Stimulated activated CD4-positive, alpha-beta T cell treated with anti-CD3 and anti-CD28 coated beads, Interleukin-4, amount 100 ng/mL, for 4 hours (primary cell): Measurements from ENCODE around the gene PRSS36.
"Not testable (repeated sequence)": the region's sequence is repeated elsewhere in the genome, so short reads cannot be mapped to it uniquely, and the experiment has no call there.

Experiments
- DNase-seq, 2 experiments: peaks; one replicate each; pipeline ENCODE4 v3.0.0-alpha.2; 2020

Gene PRSS36

GRCh38 chr16:31183432-31184428, 33.9 kb upstream of the PRSS36 start:
- no peak for DNase-seq

- DNase-seq: no peak
Measured at GRCh38 chr16:31182391-31182790, 32.5 kb upstream of the PRSS36 start.

GRCh38 chr16:31181102-31181830, 31.4 kb upstream of the PRSS36 start:
- peak; percentile 24 to 25 for DNase-seq

GRCh38 chr16:31179747-31180459, 30.0 kb upstream of the PRSS36 start, which contains the start of gene FUS:
Gene FUS, plus strand, starts transcription at chr16:31180139. Its CDS starts 76 bp downstream, at chr16:31180215.
- peak; percentile 83 to 89 for DNase-seq

GRCh38 chr16:31179219-31179746, 29.4 kb upstream of the PRSS36 start:
- DNase-seq: no peak

GRCh38 chr16:31177136-31177535, 27.3 kb upstream of the PRSS36 start:
- peak in 1 of 2 experiments; percentile 44 for DNase-seq

- DNase-seq: not testable (repeated sequence)
Measured at GRCh38 chr16:31170048-31170447, 20.2 kb upstream of the PRSS36 start.

GRCh38 chr16:31168848-31169247, 19.0 kb upstream of the PRSS36 start:
- no peak for DNase-seq

GRCh38 chr16:31167315-31167714, 17.4 kb upstream of the PRSS36 start:
- DNase-seq: no peak

- DNase-seq: no peak
Measured at GRCh38 chr16:31157136-31157535, 7.3 kb upstream of the PRSS36 start.

GRCh38 chr16:31150976-31151375, 1.1 kb upstream of the PRSS36 start:
- DNase-seq: not testable (repeated sequence)

GRCh38 chr16:31149332-31149731, 534 bp downstream of the PRSS36 start:
- DNase-seq: no peak

- no peak for DNase-seq
Measured at GRCh38 chr16:31148896-31149295, 970 bp downstream of the PRSS36 start.

- no peak for DNase-seq
Measured at GRCh38 chr16:31148281-31148728, 1.6 kb downstream of the PRSS36 start.

GRCh38 chr16:31147574-31147973, 2.3 kb downstream of the PRSS36 start:
- no peak for DNase-seq

GRCh38 chr16:31145398-31145990, 4.4 kb downstream of the PRSS36 start:
- DNase-seq: no peak

GRCh38 chr16:31144418-31144817, 5.4 kb downstream of the PRSS36 start:
- not testable (repeated sequence) for DNase-seq

- no peak for DNase-seq
Measured at GRCh38 chr16:31143694-31144148, 6.1 kb downstream of the PRSS36 start.

- DNase-seq: no peak
Measured at GRCh38 chr16:31143011-31143693, 6.7 kb downstream of the PRSS36 start.

- DNase-seq: peak; percentile 97 to 98
Measured at GRCh38 chr16:31142109-31143010, 7.5 kb downstream of the PRSS36 start.
